ENCODE results near the gene PLPP3.

PLPP3 gene

DNA sequence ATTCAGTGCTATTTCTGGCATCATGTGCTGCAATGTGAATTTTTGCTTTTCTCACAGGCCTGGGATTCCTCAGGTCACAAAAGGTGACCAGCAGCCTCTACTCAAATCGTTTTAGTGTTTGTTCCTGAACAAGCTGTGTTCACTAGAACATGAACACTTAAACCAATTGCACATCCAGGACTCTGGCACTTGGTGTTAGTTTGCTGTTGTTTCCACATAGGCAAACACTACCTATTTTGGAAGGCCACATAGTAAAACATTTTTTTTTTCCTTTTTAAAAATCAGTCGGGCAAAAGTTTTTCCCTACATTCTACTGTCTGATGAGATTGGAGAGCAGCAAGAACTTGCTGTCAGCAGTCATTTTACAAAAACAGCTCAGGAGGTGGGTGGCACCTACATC, 83.2 kb downstream of the PLPP3 start:
- DNase-seq (ENCODE audit: low spot score) = no peak

DNA sequence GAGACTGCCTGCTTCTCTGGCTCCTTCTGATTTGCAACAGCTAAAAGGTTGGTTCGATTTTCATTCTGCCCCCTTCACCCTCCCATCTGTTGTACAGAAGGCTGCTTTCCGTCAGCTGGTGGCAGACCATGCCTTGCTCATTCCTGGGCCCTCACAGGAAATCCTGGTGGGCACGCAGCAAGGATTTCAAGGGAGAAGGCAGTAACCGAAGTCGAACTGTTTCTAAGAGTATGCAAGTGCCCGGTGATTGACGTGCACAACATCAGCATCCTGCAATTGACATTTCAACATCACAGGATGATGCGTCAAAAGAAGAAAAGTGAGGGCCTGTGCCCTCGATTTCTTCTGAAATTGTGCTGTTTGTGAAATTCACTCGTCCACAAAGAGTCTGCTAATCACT, 83.8 kb downstream of the PLPP3 start:
- no peak for DNase-seq (ENCODE audit: low spot score)

DNA sequence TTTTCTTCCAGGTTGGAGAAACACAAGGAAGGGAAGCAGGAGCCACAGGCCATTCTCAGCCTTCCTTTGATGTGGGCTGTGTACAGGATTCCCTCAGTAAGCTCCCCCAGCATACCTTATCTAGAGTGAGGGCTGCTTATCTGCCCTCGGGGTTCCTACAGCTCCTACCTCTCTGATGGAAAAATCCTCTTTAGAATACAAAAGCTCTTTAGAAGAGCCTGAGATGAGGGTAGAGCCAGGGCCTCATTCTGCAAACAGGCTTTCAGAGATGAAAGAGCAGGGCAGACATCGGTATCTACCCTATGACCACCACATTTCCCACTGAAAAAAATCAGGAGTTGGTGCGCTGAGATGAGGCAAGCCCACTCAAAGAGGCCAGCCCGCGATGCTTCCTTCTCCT, 85.1 kb downstream of the PLPP3 start:
- DNase-seq (ENCODE audit: low spot score) = no peak

DNA sequence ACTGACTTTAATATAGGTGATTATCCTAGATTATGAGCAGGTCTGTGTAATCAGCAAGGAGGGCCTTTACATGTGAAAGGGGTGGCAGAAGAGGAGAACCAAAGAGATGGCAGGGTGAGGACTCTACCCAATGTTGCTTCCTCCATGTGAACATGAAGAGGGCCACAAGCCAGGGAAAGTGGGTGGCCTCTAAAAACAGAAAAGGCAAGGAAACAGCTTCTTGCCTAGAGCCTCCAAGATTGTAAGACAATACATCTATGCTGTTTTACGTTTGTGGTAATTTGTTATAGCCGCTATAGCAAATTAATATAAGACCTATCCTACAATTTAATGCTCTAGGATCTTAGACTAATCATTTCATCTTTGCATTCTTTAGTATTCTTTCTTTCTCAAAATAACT, 85.5 kb downstream of the PLPP3 start:
- no peak for DNase-seq (ENCODE audit: low spot score)

DNA sequence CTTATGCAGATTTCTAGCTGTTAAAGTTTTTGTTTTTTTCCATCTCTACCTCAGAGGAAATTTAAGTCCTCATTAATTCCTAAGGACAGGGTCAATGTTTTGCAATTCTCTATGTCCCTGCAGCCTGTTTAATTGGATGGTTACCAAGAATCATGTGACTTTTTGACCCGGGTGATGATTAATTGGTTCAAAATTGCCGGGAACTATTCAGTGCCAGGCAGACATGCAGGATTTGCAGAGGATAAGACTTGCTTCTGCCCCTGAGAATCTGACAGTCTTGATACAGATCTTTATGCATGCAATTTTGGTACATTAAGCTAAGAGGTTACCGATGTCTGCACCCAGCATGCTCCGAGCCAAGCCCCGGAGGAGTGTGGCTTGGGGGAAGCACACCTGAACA, 87.9 kb downstream of the PLPP3 start:
- no peak for DNase-seq (ENCODE audit: low spot score)

DNA sequence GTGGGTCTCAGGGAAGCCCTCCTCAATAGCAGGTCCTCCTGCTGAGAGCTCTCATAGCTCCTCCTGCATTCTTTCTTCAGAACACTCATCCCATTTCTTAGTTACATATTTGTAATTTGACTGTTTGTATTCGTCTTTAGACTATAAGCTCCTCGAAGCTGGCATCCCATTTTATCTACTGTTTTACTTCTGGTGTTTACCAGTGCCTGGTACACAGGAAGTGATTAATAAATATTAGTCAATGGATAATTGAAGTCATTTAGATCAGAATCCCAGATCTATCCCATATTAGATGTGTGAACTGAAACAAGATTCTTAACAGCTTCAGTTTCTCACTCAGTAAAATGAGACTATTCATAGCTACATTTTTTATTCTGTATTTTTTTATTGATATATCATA, 88.7 kb downstream of the PLPP3 start:
- no peak for DNase-seq (ENCODE audit: low spot score)

DNA sequence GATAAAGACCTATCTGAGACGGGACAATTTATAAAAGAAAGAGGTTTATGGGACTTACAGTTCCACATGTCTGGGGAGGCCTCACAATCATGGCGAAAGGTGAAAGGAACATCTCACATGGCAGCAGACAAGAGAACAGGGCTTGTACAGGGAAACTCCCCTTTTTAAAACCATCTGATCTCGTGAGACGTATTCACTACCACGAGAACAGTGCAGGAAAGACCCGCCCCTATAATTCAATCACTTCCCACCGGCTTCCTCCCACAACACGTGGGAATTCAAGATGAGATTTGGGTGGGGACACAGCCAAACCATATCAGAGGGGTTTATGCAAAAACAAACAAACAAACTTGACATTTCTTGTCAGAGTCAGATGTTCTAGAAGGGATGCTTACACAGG, 89.7 kb downstream of the PLPP3 start:
- no peak for DNase-seq (ENCODE audit: low spot score)

DNA sequence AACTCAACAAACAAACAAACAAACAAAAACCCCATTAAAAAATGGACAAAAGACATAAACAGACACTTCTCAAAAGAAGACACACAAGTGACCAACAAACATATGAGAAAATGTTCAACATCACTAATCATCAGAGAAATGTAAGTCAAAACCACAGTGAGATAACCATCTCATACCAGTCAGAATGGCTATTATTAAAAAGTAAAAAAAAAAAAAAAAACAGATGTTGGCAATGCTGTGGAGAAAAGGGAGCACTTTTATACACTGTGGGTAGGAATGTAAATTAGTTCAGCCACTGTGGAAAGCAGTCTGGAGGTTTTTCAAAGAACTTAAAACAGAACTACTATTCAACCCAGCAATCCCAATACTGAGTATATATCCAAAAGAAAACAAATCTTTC, 94.7 kb downstream of the PLPP3 start:
- DNase-seq (ENCODE audit: low spot score) = no peak

DNA sequence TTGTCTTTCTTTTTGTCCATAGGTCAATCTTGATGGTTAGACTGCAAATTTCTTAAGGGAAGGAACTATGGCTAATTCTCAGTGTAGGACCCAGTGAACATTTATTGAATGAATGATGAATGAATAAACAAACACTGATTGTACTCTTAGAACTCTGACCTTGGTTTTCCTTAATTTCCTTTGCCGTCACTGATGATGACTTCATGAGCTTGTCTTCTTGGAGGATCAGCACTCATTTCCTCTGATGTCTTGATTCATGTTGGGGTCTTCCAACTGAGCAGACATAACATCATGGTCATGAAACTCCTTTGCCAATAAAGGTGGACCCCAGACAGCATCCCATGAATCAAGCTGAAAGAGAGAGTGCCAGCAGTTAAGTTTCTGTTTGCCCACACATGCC, 96.3 kb downstream of the PLPP3 start:
- no peak for DNase-seq (ENCODE audit: low spot score)

DNA sequence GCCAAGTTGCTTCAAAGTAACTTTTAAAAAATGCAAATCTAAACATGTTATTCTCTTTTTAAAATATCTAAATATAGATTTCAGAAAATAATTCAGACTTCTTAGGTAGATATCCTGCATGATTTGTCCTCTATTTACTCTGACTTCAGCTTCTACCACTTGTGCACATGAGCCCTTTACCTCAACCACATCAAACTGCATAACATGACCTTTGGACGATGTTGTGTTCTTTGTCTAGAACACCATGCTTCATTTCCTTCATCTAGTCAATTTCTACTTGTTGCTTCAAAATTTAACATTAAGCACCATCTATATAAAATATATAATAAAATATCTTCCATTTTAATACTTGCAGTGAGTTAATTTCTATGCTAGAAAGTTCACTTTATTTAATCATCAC, 96.9 kb downstream of the PLPP3 start:
- DNase-seq (ENCODE audit: low spot score) = no peak

DNA sequence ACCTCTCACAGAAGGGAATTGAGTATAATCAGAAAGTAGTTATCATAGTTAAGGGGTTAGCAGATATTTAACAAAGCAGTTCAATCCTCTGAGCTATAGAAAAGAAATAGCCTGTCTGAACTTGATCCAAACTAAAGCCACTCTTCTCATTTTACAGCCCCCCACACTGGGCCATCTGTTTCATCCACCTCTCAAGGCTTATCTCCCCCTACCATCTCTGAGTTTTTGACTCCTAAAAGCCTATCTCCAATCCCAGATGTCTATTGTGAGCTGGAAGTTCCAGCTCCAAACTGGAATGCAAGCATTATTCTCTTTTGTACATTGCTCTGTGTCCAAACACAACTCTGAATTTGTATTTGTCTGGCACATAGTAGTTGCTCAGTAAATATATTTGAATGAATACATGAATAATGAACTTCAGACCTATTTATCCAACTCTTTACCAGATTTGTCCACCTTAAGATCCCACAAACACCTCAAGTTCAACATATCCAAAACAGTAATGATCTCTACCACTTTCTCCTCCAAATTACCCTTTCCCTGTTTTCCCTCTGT, 98.1 kb downstream of the PLPP3 start:
- DNase-seq (ENCODE audit: low spot score) = no peak

DNA sequence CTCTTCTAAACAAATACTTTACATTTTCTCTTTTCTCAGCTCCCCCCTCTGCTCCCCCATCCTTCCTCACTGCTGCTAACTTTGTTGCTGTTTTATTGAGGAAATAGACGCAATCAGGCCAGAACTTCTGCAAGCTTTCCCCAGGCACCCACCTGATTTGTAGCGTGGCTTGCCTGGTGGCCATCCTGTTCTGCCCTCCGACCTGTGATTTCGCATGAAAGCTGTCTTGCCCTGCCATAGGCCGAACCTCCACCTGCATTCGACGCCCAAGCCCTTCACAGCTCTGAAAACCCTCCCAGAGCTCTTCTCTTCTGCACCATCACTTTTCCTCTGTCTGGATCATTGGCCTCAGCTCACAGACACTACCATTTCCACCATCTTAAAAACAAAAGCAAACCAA, 100.6 kb downstream of the PLPP3 start:
- DNase-seq (ENCODE audit: low spot score) = no peak

DNA sequence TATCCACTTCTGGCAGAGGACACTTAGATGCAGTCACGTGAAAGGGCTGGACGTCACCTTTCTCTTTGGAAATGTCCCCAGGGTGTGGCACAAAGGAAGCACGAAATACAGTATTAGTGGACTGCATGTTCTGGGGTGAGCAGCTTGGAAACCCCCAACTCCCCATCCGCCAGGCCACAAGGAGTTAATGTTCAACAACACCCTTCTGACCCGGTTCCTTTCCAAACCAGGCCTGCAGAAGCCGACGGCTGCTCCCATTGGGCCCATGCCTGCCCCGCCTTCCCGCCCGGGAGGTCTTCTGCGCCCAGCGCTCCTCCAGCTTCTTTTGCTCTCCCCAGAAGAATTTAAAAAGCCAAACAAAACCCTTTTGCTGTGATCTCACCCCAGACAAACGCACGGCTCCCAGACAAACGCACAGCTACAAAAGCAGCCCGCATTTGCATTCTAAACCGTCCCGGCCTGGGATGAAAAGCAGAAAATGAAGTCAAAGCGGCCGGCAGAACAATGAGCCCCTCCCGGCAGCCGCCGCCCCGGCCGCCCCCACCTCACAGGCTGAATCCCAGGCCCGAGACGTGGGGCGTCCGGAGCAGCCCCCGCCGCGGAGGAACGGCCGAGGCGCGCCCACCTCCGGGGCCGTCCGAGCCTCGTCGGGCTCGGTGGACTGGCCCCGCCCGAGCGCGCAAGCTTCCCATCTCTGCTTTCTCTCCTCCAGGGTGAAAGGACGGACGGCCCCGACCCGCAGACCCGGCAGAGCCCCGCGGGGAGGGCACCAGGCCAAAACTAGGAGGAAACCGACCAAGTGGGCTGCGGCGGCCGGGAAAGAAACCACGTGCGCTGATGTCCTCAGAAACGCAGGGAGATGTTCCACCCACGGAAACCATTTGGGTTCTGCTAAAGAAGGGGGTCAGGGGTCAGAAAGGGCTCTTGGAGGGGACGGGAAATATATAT, 101.9 kb downstream of the PLPP3 start:
- DNase-seq (ENCODE audit: low spot score) = no peak

DNA sequence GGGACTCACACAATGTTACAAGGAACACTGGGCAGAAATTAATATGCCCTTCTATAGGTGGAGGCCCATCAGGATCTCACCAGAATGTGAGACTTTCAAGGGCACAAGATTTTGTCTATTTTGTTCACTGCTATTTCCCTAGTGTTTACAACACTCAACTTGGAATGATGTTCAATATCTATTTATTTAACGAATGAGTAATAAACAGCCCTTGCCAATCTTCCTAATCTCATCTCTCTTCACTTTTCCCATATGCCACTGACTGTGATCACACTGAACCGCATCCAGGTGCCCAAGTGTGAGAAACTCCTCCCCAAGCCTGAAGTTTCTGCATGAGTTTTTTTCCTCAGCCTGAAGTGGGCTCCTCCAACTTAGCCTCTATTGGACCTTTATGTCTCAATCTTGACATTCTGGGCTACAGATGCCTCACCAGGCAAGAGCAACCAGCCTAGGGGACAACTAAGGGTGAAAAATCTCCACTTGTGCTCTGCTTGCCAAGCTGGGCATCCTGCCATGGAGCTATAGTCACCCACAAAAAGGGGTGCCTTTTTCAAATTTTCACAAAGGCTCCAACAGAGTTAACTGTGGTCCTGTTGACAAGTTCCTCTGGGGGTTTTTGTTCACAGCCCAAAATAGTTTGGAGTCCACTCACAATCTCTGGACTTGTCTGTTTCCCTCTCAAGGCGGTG, 105.6 kb downstream of the PLPP3 start:
- no peak for DNase-seq (ENCODE audit: low spot score)

DNA sequence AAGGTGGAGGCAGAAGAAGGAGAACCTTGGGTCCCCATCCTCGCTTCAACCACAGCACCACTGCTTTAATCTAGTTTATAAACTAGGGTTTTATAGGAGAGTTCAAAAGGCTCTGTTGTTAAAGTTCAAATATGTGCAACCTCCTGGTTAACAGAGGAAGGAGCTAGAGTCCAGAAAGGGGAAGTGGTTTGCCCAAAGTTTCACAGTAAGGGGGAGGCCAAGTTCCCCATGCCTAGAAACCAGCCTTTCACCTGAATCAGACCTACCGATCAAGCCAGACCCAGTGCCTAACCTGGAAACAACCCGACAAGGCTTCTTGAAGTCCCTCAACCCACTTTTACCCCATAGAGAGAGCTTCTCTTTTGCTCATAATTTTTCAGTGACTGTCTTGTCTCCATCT, 106.5 kb downstream of the PLPP3 start:
- no peak for DNase-seq (ENCODE audit: low spot score)

DNA sequence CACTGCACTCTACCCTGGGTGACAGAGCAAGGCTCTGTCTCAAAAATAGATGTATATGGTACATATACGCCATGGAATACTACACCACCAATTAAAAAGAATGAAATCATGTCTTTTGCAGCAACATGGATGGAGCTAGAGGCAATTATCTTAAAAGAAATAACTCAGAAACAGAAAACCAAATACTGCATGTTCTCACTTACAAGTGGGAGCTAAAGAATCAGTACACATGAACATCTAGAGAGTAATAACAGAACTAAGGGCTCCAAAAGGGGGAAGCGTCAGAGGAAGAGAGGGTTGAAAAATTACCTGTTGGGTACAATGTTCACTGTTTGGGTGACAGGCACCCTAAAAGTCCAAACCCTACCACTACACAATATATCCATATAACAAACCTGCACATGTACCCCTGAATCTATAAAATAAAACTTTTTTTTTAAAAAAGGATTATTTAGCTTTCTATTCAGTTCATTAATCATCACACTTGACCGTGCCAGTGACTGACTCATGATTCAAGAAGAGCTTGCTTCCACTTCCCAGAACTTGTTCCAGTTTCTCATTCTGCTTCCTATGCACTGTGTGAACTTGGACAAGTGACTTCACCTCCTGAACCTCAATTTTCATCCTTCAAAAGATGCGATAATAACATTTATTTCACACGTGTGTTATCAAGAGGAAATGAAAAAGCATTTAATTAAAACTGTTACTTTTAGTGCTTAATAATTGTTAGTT, 109.6 kb downstream of the PLPP3 start:
- DNase-seq (ENCODE audit: low spot score) = peak; percentile 67

DNA sequence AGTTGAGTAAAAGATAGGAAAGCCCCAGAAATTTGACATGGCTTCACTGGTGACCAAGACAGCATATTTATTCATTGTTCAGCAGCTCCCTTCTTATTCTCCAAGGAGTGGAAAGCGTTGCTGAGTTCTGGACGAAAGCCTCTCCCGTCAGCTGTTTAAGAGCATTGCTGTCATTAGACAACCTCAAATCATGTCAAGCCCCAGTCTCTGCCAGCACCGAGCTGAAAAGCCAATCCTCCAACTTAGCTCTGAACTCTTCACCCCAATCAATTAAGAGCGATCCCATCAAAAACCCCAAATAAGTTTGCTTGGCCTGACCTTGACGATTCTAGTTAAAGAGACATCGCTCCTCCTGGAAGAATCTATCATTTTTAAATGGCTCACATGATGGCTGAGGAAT, 110.8 kb downstream of the PLPP3 start:
- no peak for DNase-seq (ENCODE audit: low spot score)

DNA sequence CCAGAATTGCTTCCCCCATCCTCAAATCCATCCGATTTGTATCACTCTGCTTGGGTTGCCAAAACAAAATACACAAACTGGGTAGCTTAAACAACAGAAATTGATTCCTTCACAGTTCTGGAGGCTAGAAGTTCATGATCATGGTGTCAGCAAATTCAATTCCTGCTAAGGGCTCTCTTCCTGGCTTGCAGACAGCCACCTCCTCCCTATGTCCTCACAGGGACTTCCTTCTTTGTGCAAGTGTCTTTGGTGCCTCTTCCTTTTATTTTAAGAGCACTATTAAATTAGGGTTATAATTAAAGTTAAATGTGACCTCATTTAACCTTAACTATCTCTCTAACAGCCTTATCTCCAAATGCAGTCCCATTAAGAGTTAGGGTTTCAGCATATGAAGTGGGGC, 112.8 kb downstream of the PLPP3 start:
- no peak for DNase-seq (ENCODE audit: low spot score)

DNA sequence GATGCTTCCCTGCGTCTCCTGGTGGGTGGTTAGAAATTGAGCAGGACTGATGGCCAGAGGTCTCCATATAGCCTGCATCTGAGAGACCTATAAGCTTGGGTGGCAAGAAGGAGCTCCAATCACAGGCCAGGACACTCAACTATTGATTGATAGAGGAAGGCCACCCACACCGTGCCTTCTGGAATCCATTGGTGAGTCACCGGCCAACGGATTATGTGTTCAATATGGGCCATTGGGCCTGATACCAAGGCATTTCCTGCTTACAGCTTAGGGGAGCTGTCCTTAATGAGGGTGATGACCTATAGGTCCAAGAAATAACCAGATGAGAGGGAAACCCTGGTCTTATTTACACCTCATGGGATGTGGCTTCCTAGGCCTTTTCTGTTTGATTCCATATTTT, 115.1 kb downstream of the PLPP3 start:
- DNase-seq (ENCODE audit: low spot score) = no peak

DNA sequence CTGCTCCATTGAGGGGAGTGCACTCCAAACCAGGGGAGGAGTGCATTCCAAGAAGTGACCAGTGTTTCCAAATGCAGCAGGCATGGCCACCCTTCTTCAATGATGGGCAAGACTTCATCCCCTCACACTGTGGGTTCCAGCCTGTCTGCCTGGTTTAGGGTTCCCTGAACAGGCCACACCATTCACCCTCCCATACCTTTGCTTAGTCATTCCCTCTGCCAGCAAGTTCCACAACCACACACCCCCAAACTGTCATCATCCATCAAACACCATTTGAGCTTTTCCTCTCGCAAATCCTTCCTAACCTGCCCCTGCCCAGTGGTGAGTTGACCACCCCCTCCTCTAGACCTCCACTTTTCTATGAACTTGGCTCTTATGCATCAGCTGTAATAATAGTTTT, 116.0 kb downstream of the PLPP3 start:
- no peak for DNase-seq (ENCODE audit: low spot score)

DNA sequence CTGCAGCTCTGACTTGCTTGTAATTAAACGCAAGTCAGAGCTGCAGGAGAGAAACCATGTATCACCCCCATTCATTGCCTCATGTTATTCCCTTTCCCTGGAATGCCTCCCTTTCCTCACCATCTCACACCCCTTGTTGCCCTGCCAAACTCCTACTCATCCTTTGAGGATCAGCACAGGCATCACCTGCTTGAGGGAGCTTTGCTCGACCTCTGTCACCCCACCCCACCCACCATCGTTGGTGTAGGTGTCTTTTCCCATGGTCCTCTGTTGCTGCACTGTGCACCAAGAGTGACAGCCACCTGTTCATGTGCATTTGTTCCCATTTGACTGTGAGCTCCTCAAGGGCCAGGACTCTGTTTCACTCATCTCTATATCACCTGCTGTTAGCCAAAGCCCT, 117.2 kb downstream of the PLPP3 start:
- no peak for DNase-seq (ENCODE audit: low spot score)
